ENCODE results near the gene CALN1. TPM values are rescaled to one million over a fixed set of nuclear protein-coding genes. Genes with fewer than 3 reads are reported as not detected.

CALN1 gene
- polyA plus RNA-seq, 1 donor from 2014 or later: 7.8 TPM

- Histone ChIP-seq H3F3A (ENCODE audit: insufficient read depth, low read length, poor library complexity, severe bottlenecking) (no peaks in the 10 kb centered on the region), H3K27ac (ENCODE audit: low read length) (no peak overlapping the region), H2AFZ (ENCODE audit: low read depth, low read length) (no peak overlapping the region), H3K9me2 (ENCODE audit: insufficient read depth, low read length) (no peaks in the 10 kb centered on the region), H3K36me3 (ENCODE audit: insufficient read depth, low read length) (no peaks in the 10 kb centered on the region), H3K9ac (ENCODE audit: low read length) (no peak overlapping the region), H3K9me3 (ENCODE audit: low read length) (no peaks in the 10 kb centered on the region), H3K4me2 (ENCODE audit: low read length) (no peak overlapping the region), H3K4me3 (ENCODE audit: low read length) (no peak overlapping the region), H3K79me2 (replicated peaks; ENCODE audit: insufficient read depth, low read length) (no peaks in the 10 kb centered on the region), H4K20me1 (ENCODE audit: insufficient read depth) (no peaks in the 10 kb centered on the region), H3K27me3 (ENCODE audit: insufficient read depth, low read depth, low read length) (no peaks in the 10 kb centered on the region)
- no peak for TF ChIP-seq REST (IDR thresholded peaks at IDR 0.05; ENCODE audit: borderline replicate concordance)
- no peak for TF ChIP-seq CTCF (IDR thresholded peaks at IDR 0.05; ENCODE audit: poor library complexity, severe bottlenecking)
- no peak for TF ChIP-seq EZH2 (IDR thresholded peaks at IDR 0.05; ENCODE audit: borderline replicate concordance, insufficient read depth, low read length, poor library complexity, severe bottlenecking)
- TF ChIP-seq TAF1 (IDR thresholded peaks at IDR 0.05; ENCODE audit: low read depth): no peak
- TF ChIP-seq EP300 (conservative IDR thresholded peaks at IDR 0.05; ENCODE audit: poor library complexity, severe bottlenecking): no peak
- TF ChIP-seq SMC3 (conservative IDR thresholded peaks at IDR 0.05; ENCODE audit: poor library complexity): no peak
- no peak for TF ChIP-seq MXI1 (conservative IDR thresholded peaks at IDR 0.05; ENCODE audit: poor library complexity, severe bottlenecking)
- TF ChIP-seq POLR2AphosphoS5 (IDR thresholded peaks at IDR 0.05): no peak
Measured at GRCh38 chr7:72230281-72230680, 181.9 kb downstream of the CALN1 start.

- H3K4me2 ChIP-seq (ENCODE audit: low read length): no peak overlapping the region
- TF ChIP-seq TAF1 (IDR thresholded peaks at IDR 0.05; ENCODE audit: low read depth): no peak
- TF ChIP-seq RAD21 (conservative IDR thresholded peaks at IDR 0.05): no peak
- TF ChIP-seq EZH2 (IDR thresholded peaks at IDR 0.05; ENCODE audit: borderline replicate concordance, insufficient read depth, low read length, poor library complexity, severe bottlenecking): no peak
- no peak for TF ChIP-seq CTCF (IDR thresholded peaks at IDR 0.05; ENCODE audit: poor library complexity, severe bottlenecking)
- no peak for TF ChIP-seq MXI1 (conservative IDR thresholded peaks at IDR 0.05; ENCODE audit: poor library complexity, severe bottlenecking)
- no peak for TF ChIP-seq EP300 (conservative IDR thresholded peaks at IDR 0.05; ENCODE audit: poor library complexity, severe bottlenecking)
- TF ChIP-seq SMC3 (conservative IDR thresholded peaks at IDR 0.05; ENCODE audit: poor library complexity): no peak
- TF ChIP-seq REST (IDR thresholded peaks at IDR 0.05; ENCODE audit: borderline replicate concordance): no peak
- no peak for TF ChIP-seq POLR2AphosphoS5 (IDR thresholded peaks at IDR 0.05)
- H3K27ac ChIP-seq (ENCODE audit: low read length): no peak overlapping the region
- no peaks in the 10 kb centered on the region for H3F3A ChIP-seq (ENCODE audit: insufficient read depth, low read length, poor library complexity, severe bottlenecking)
- no peaks in the 10 kb centered on the region for H3K9me3 ChIP-seq (ENCODE audit: low read length)
- H3K27me3 ChIP-seq (ENCODE audit: insufficient read depth, low read depth, low read length): no peaks in the 10 kb centered on the region
- H3K9me2 ChIP-seq (ENCODE audit: insufficient read depth, low read length): no peaks in the 10 kb centered on the region
- no peak overlapping the region for H2AFZ ChIP-seq (ENCODE audit: low read depth, low read length)
- no peaks in the 10 kb centered on the region for H3K36me3 ChIP-seq (ENCODE audit: insufficient read depth, low read length)
- H3K79me2 ChIP-seq (replicated peaks; ENCODE audit: insufficient read depth, low read length): no peaks in the 10 kb centered on the region
- H4K20me1 ChIP-seq (ENCODE audit: insufficient read depth): no peaks in the 10 kb centered on the region
- H3K4me3 ChIP-seq (ENCODE audit: low read length): no peak overlapping the region
- H3K9ac ChIP-seq (ENCODE audit: low read length): no peak overlapping the region
Measured at GRCh38 chr7:72223351-72223750, 188.8 kb downstream of the CALN1 start.

Data from neural cell (in vitro differentiated cells).